HG02852 (cell line): ENCODE data around the gene TMPRSS5.
"Not testable (repeated sequence)": the region's sequence is repeated elsewhere in the genome, so short reads cannot be mapped to it uniquely, and the experiment has no call there.

Experiments
- ATAC-seq: cut with Tn5 transposase; IDR thresholded peaks from one replicate; pipeline ENCODE4 v1.9.1; 2021; ENCODE audit warnings: mild to moderate bottlenecking, moderate library complexity; ENCODE audit not compliant: unreplicated experiment

TMPRSS5 gene

DNA sequence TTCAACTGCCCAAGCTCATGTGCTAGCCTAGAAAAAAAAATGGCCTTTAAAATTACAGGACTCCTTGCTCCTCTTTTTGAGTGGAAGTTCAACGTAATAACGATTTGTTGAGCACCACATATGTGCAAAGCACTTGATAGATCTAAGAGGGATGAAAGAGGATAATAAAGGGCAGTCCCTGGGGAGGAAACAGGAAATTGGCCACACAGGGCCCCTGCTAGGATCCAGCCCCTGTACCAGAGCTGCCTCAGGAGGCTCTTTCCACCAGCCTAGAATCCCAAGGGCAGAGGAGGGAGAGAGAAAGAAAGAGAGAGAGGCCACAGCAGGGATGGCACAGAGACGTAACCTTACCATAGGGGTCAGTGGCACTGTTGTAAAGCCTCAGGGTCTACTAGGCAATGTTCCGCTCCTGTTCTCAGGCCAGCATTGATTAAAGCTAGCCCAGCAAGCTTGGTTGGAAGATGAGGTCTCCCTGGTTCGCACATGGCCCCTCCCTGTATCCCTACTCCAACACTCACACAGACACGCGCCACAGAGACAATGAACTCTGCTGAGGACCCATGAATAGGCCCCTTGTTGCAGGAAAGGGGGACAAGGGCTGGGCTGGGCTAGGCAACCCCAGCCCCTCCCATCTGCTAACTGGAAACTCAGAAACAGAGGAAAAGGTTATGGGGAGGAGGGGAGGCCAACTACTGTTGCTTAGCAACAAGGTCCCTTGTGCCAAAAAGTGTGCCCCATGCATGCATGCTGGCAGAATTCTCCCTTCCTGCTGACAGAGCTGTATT is at the start of gene TMPRSS5:
TMPRSS5 (minus strand) TSS at position 438 of the 785 bp plus-strand sequence; CDS start at position 354, 84 bp downstream.
- no peak for ATAC-seq

DNA sequence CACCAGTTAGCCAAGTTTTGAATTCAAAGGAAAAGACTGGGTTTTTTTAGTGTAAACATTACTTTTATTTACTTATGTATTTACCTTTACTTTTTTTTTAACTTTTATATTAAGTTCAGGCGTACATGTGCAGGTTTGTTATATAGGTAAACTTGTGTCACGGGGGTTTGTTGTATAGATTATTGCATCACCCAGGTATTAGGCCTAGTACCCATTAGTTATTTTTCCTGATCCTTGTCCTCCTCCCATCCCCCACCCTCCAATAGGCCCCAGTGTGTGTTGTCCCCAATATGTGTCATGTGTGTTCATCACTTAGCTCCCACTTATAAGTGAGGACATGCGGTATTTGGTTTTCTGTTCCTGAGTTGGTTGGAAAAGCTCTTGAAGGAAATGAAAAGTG is 46.8 kb upstream of the TMPRSS5 start:
- ATAC-seq, result no peak

DNA sequence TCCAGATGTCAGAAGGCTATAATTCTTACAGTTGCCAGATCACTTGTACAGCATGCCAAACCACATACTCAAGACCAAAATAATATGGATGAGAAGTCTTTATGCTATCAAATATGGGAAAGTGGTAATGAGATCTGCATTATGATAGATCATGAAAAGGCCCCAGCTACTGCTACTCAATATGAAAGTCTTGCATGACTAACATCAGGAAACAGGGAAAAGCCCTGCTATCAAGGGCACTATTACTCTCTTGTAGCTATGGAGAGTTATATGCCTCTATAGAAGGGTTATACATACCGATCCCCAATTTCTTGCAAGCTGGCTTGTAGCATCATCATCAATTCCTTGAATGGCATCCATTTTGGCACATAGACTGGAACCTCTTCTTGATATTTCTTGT is 30.2 kb upstream of the TMPRSS5 start:
- no peak for ATAC-seq

DNA sequence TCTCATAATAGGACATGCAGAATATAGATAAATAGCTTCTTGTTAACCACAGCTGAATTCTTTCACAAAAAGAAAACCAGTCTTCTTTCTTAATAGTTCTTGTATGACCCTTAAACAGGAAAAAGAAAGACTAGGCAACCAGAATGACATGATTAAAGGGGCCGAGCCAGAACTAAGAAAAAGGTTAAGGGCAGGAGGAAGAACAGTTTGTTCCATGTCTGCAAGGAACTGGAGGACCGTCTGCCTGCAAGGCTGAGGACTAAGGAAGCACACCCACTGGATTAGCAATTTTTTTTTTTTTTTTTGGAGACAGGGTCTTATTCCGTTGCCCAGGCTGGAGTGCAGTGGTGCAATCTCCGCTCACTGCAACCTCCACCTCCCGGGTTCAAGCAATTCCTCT is 26.0 kb upstream of the TMPRSS5 start:
- ATAC-seq, result no peak

DNA sequence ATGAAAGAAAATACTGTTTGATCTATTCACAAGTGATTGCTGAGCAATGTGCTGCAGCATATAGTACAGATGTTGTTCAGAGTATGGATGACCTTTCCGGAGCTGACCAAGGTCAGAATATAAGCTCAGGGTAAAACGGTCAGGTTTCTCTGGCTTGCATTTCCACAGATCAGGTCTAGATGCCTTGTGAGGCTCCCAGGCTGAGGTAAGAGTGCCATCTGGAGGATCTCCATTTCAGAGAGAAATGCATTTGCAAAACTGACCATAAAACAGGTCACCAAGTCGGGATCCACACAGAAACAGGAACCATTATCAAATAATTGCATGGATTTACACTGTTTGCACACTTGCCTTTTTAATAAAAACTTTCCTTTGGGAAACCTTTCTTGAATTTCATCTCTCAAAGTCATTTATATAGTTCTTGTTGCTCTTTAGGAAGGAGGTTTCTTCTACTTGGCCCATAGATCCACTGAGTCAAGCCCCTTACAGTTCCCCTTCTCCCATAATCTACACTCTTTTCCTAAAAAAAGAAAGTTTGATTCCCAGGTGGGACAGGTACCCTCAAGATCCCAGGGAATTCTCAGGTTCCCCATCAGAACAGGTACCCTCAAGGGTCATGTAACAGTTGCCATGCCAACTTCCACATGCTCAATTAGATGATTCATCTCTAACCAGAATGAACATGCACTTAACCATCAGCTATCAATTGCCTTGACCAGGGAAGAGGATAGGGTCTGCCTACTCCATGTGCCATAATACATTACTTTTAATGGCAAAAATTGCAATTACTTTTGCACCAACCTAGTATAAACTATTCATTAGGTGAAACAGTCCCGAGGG is 25.0 kb upstream of the TMPRSS5 start:
- no peak for ATAC-seq

DNA sequence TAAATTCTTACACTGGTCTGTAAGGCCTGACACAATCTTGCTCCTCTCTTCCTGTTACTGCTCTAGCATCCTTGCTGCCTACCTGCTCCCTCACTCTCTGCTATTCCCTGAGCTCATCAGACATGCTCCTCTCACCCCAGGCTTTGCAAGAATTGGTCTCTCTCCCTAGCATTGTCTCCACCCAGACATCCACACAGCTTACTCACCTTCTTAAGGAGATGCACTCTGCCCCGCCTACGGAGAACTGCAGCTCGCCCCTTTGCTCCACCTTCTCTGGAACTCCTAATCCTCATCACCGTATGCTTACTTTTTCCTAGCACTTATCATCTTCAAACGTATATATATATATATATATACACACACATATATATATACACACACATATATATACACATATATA is 23.3 kb upstream of the TMPRSS5 start:
- ATAC-seq, result no peak

DNA sequence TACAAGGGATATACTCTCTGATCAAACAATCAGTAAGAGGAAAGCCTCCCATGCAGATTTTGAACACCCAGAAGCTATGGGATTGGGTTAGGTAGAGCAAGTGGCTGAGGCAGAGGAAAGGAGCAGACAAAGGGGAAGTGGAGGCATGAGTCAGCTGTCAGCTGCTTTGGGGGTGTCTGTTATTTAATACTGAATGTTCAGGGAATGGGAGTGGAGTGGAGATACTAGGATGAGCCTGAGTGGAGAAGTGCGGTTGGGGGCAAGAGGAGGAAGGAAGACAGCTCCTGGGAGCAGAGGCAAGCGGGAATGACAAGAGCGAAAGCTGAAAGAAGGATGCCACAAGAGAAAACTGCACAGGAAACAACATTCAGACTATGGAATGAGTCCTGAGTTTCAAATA is 22.7 kb upstream of the TMPRSS5 start:
- no peak for ATAC-seq

DNA sequence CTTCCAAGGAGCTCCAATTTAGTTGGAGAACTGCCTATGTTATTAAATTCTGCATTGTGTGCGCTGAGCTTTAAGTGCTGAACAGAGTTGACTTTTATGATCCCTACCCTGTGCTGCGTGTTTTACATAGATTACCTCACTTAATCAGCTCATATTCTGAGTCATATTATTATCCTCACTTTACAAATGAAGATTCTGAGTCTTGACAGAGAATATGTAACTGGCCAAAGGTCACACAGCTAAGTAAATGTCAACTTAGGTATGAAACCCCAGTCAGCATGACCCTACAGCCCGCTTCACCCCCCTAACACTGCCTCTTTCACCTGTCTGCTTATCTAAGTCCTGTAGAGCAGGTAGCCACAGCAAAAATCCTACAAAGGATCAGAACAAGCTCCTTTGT is 19.8 kb upstream of the TMPRSS5 start:
- no peak for ATAC-seq

DNA sequence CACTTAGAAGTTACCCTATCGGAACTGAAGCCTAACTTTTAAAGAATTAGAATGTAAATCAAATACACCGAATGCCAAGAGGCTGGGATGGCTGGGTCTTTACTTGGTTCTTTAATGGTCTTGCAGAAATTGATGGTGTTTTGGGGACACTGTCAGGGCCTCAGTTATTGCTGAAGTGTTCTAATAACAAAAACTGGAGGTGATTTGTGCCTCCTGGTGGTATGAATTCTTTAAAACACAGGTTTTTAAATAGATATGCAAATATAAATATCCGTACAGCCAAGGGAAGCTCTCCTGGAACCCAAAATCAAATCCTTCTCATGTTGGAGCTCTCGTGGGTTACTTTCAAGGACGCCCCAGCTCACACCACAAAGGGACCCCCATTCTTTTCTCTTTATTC is 19.3 kb upstream of the TMPRSS5 start:
- no peak for ATAC-seq

DNA sequence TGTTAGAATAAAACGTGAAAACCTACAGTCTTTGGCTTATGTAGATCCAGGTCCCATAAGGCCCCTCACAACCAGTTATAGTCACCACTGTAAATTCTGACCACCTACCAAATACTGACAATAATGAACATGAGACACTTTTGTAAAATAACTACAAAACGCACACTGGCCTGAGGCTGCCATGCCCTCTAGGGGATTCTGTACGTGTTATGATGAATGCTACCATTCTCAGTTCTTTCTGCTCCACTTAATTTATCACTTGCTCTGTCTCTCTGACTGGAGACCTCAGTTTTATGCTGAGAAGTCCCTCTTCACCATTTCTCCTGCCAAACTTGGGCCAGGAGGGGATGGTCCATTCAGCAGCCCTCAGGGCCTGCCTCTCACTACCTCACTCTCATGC is 18.7 kb upstream of the TMPRSS5 start:
- ATAC-seq, result no peak

DNA sequence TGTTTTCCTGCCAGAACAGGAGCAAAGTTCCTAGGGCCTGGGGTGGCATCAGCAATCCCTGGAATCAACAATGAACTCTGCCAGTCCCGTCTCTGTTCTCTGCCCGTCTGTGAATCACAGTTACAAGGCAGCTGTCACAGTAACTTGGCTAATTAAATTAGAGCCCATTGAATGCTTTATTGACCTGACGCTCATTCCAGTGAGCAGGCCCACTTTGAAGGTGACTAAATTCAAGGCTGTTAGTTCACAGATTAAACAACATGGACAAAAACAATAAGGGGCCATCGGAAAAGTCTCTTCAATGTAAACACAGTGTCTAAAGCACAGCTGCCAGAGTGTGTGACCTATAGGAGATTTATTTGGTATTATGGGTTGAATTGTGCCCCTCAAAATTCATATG is 17.7 kb upstream of the TMPRSS5 start:
- ATAC-seq, result no peak

DNA sequence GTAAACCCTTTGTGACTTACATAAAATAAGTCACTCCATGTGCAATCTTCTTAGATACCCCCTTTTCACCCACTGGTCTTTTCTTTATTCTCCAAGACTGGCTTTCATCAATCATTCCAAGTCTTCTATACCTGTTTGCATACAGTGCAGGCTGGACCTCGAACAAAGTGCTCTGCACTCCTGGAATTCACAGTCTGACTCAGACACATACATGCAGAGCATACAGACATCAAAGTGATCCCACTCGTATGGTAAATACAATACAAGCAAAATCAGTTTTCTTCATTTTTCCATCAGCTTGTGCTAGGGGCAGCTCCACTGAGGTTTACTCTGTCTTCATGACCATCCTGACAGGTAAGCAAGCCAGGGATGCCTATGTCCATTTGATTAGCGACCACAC is 16.8 kb upstream of the TMPRSS5 start:
- no peak for ATAC-seq

DNA sequence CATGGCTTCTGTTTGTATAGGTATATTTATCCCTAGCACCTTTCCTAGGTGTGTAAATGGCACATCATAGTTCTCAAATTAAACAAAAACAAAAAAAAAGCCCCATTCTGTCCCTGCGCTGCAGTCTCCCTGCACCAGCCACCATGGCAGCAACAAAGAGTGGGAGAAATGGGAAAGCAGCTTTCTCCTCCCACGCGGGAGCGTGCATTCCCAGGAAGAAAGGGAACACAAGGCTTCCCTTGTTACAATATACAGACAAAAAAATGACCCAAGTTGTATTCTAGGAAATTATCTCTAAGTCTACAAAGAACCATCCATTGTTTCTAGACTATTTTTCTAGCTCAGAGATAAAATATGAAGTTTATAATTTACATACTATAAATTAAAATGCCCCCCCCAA is 16.1 kb upstream of the TMPRSS5 start:
- ATAC-seq, result no peak

DNA sequence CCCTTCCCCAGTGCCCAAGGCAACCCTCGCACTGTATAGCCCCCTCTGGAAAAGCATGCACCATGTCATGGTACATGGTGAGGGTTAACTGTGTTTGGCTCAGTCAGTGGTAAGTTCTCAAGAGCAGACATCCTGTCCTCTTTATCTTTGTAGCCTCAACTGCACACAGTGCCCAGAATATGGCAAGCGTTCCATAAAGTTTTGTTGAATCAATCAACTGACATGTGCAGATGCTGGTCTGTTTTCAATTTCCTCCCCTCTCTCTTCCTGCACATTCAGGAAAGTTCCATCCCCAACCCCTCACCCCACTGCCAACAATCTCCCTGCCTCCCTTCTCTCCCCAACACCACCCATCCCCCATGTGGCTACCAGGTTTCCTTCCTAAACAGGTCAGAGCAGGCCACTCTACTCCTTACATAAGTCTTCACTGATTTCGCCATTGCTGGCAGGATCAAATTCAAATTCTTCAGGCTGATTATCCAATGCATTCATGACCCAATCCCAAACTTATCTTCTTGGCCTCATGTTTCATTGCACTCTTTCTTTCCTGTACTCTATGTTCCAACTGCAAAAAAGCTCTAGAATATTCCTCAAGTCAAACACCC is 15.5 kb upstream of the TMPRSS5 start:
- no peak for ATAC-seq

DNA sequence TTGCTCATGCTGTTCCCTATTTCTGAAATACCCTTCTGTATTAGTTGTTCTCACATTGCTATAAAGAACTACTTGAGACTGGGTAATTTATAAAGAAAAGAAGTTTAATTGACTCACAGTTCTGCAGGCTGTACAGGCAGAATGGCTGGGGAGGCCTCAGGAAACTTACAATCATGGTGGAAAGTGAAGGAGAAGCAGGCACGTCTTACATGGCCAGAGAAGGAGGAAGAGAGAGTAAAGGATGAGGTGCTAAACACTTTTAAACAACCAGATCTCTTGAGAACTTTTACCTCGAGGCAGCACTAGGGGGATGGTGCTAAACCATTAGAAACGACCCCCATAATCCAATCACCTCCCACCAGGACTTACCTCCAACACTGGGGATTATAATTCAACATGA is 14.4 kb upstream of the TMPRSS5 start:
- ATAC-seq, result not testable (repeated sequence)

DNA sequence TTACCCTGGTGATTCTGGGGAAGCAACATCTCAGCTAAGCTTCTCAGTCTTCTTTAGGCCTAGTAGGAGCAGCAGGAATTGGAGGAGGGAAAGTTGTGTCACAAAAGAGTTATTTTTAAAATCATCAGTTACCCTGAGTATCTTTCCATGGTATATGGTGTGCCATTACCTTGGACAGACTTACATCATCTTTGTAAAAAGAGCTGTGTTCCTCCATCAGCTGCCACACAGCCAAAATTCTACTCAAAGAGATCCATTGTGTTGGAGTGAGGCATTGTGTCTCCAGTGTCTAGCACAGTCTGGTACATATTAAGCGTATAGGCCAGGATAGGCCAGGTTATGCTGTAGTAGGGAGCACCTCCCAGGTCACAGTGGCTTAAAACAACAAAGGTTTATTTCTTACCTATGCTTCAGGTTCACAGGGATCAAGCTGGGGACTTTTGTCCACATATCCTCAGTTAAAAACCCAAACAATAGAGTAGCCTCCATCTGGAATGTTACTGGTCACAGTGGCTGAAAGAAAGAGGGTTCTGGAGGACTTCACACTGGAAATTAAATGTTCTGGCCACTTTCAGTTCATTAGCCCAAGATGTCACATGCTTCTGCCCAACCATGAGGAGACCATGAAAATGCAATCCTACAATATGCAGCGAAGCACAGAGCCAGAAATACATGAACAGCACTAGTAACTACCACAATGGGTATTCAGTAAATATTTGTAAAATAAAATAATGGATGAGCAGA is 9.9 kb upstream of the TMPRSS5 start:
- no peak for ATAC-seq

DNA sequence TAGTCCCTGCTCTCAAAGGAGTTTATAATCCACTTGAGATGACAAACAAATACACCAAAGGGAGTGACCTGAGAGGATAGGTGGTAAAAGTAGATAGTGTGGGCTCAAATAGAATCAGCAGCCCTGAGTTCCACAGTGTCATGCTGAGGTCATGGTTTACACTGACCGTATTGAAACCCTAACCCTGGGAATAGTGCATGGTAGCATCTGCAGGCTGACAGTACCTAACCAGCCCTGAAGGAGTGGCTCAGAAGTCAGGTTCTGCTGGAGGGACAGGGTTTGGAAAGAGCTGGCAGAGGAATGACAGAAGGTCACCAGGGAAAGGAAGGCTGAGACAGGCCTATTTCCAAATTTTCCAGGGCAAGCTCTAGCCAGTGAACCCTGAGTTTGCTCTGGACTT is 9.2 kb upstream of the TMPRSS5 start:
- no peak for ATAC-seq

DNA sequence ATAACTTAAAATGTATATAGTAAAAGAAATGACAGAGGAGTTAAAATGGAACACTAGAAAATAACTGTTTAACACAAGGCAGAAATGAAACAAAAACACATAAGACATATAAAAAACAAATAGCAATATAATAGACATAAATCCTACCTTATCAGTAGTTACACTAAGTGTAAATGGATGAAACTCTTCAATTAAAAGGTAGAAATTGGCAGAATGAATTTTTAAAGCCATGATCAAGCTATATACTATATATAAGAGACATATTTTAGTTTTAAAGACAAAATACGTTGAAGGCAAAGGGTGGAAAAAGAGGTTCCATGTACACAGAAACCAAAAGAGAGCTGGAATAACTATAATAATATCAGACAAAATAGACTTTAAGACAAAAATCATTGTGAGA is 4.9 kb upstream of the TMPRSS5 start:
- no peak for ATAC-seq

DNA sequence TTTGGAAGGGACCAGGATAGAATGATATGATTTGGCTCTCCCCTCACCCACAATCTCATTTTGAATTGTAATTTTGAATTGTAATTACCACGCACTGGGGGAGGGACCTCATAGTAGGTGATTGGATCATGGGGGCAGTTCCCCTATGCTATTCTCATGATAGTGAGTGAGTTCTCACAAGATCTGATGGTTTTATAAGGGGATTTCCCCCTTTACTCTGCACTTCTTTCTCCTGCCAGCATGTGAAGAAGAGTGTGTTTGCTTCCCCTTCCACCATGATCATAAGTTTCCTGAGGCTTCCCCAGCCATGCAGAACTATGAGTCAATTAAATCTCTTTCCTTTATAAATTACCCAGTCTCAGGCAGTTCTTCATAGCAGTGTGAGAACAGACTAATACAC is 2.6 kb downstream of the TMPRSS5 start:
- not testable (repeated sequence) for ATAC-seq

DNA sequence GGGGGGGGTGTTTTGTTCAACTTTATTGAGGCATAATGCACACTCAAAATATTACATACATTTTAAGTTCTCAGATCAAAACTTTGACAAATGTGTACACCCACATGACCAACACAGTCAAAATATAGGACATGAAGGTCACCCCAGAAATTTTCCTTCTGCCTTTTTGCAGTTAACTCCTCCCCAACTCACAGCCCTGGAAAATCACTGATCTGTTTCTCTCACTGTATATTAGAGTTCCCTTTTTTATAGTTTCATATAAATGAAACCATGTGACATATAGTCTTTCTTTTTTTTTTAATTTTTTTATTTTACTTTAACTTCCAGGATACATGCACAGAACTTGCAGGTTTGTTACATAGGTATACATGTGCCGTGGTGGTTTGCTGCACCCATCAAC is 4.6 kb downstream of the TMPRSS5 start:
- no peak for ATAC-seq

DNA sequence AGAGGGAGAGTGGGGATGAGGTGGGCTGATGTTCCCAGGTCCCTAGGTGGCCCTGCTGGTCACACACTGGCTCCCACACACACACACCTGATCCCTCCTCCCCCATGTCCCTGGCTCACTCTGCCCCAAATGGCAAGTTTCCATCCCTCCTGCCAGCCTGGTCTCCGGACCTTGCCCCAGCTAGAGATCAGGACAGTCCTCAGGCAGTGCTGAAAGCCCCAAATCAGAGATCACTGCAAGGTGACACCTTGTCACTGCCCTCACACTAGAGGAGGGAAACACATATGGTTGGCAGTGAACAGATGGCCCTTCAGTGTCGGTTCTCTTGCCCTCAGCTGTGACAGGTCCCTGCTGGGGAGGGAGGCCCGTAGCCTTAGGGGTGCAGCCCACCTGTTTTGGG is 7.6 kb downstream of the TMPRSS5 start:
- ATAC-seq, result no peak
